Gastrocnemius medialis (tissue), 4 donors: Measurements from ENCODE around the gene PCCA.

Source experiments
- CTCF ChIP-seq, 5 experiments: fragments of 450-650 bp in 3 of 5; fragments of 200-600 bp in 2 of 5; sonication (generic) in 2 of 5; IDR thresholded peaks in 4 of 5; conservative IDR thresholded peaks in 1 of 5; 1 replicate in 4 of 5; 2 replicates in 1 of 5; pipeline ENCODE4 v1.5.1; 2016 to 2019; ENCODE audit warnings: antibody characterized with exemption in 5 of 5, mild to moderate bottlenecking in 3 of 5, moderate library complexity in 3 of 5
- POLR2A ChIP-seq, 2 donors: fragments of 450-650 bp; IDR thresholded peaks; one replicate each; pipeline ENCODE4 v1.6.1; 2017; ENCODE audit warnings: antibody characterized with exemption in 2 of 2, mild to moderate bottlenecking in 2 of 2, moderate library complexity in 2 of 2

- TF ChIP-seq CTCF (IDR thresholded peaks at IDR 0.05 in 4 of 5, conservative IDR thresholded peaks at IDR 0.05 in 1 of 5), result no peak
- TF ChIP-seq POLR2A (IDR thresholded peaks at IDR 0.05), result no peak
Observed at GRCh38 chr13:100528820-100529219, 439.9 kb downstream of the PCCA start.
